Measurements from ENCODE around the gene IL9.

Gene IL9

GRCh38 chr5:135921388-135921787 lies 25.7 kb upstream of the IL9 start:
- no peak for FAIRE-seq
- TF ChIP-seq POLR2A (IDR thresholded peaks at IDR 0.05; ENCODE audit: low read depth, low read length) (no peak), SPI1 (IDR thresholded peaks at IDR 0.05; ENCODE audit: low read depth, low read length) (no peak), POU2F2 (IDR thresholded peaks at IDR 0.05; ENCODE audit: low read depth, low read length) (no peak), POLR2AphosphoS5 (IDR thresholded peaks at IDR 0.05; ENCODE audit: low read depth, low read length) (no peak), TAF1 (IDR thresholded peaks at IDR 0.05; ENCODE audit: low read depth, low read length) (no peak), PAX5 (IDR thresholded peaks at IDR 0.05; ENCODE audit: insufficient read depth, low read length, severe bottlenecking) (no peak)

GRCh38 chr5:135920199-135920598 lies 24.6 kb upstream of the IL9 start:
- FAIRE-seq = no peak
- DNase-seq (ENCODE audit: insufficient read length, low spot score) = no peak
- TF ChIP-seq POLR2A (IDR thresholded peaks at IDR 0.05; ENCODE audit: low read depth, low read length) = no peak
- TF ChIP-seq POU2F2 (IDR thresholded peaks at IDR 0.05; ENCODE audit: low read depth, low read length) = no peak
- TF ChIP-seq PAX5 (IDR thresholded peaks at IDR 0.05; ENCODE audit: insufficient read depth, low read length, severe bottlenecking) = no peak
- no peak for TF ChIP-seq POLR2AphosphoS5 (IDR thresholded peaks at IDR 0.05; ENCODE audit: low read depth, low read length)
- no peak for TF ChIP-seq TAF1 (IDR thresholded peaks at IDR 0.05; ENCODE audit: low read depth, low read length)
- no peak for TF ChIP-seq SPI1 (IDR thresholded peaks at IDR 0.05; ENCODE audit: low read depth, low read length)

More at GRCh38 chr5:135921388-135921787, 25.7 kb upstream of the IL9 start:
- no peak for DNase-seq (ENCODE audit: insufficient read length, low spot score)

- no peak for TF ChIP-seq TAF1 (IDR thresholded peaks at IDR 0.05; ENCODE audit: low read depth, low read length)
- TF ChIP-seq PAX5 (IDR thresholded peaks at IDR 0.05; ENCODE audit: insufficient read depth, low read length, severe bottlenecking) = no peak
- FAIRE-seq (no peak), DNase-seq (ENCODE audit: insufficient read length, low spot score) (no peak)
Observed at GRCh38 chr5:135916638-135917263, 21.1 kb upstream of the IL9 start.

- DNase-seq (ENCODE audit: insufficient read length, low spot score) = no peak
- TF ChIP-seq PAX5 (IDR thresholded peaks at IDR 0.05; ENCODE audit: insufficient read depth, low read length, severe bottlenecking) (no peak), POLR2A (IDR thresholded peaks at IDR 0.05; ENCODE audit: low read depth, low read length) (no peak), POLR2AphosphoS5 (IDR thresholded peaks at IDR 0.05; ENCODE audit: low read depth, low read length) (no peak), SPI1 (IDR thresholded peaks at IDR 0.05; ENCODE audit: low read depth, low read length) (no peak), TAF1 (IDR thresholded peaks at IDR 0.05; ENCODE audit: low read depth, low read length) (no peak), POU2F2 (IDR thresholded peaks at IDR 0.05; ENCODE audit: low read depth, low read length) (no peak)
- FAIRE-seq = no peak
Observed at GRCh38 chr5:135915466-135916001, 19.9 kb upstream of the IL9 start.

GRCh38 chr5:135913713-135914626 lies 18.3 kb upstream of the IL9 start:
- no peak for FAIRE-seq
- no peak for DNase-seq (ENCODE audit: insufficient read length, low spot score)
- no peak for TF ChIP-seq POLR2A (IDR thresholded peaks at IDR 0.05; ENCODE audit: low read depth, low read length)
- TF ChIP-seq POU2F2 (IDR thresholded peaks at IDR 0.05; ENCODE audit: low read depth, low read length) = no peak
- no peak for TF ChIP-seq SPI1 (IDR thresholded peaks at IDR 0.05; ENCODE audit: low read depth, low read length)
- TF ChIP-seq PAX5 (IDR thresholded peaks at IDR 0.05; ENCODE audit: insufficient read depth, low read length, severe bottlenecking) = no peak
- TF ChIP-seq TAF1 (IDR thresholded peaks at IDR 0.05; ENCODE audit: low read depth, low read length) = no peak
- no peak for TF ChIP-seq POLR2AphosphoS5 (IDR thresholded peaks at IDR 0.05; ENCODE audit: low read depth, low read length)

GRCh38 chr5:135905144-135905543 lies 9.5 kb upstream of the IL9 start:
- DNase-seq (ENCODE audit: insufficient read length, low spot score) (no peak), FAIRE-seq (no peak)
- no peak for TF ChIP-seq POU2F2 (IDR thresholded peaks at IDR 0.05; ENCODE audit: low read depth, low read length)
- TF ChIP-seq SPI1 (IDR thresholded peaks at IDR 0.05; ENCODE audit: low read depth, low read length) = no peak
- TF ChIP-seq POLR2A (IDR thresholded peaks at IDR 0.05; ENCODE audit: low read depth, low read length) = no peak
- no peak for TF ChIP-seq POLR2AphosphoS5 (IDR thresholded peaks at IDR 0.05; ENCODE audit: low read depth, low read length)
- TF ChIP-seq PAX5 (IDR thresholded peaks at IDR 0.05; ENCODE audit: insufficient read depth, low read length, severe bottlenecking) = no peak
- no peak for TF ChIP-seq TAF1 (IDR thresholded peaks at IDR 0.05; ENCODE audit: low read depth, low read length)

- TF ChIP-seq TAF1 (IDR thresholded peaks at IDR 0.05; ENCODE audit: low read depth, low read length) (no peak), PAX5 (IDR thresholded peaks at IDR 0.05; ENCODE audit: insufficient read depth, low read length, severe bottlenecking) (no peak), POU2F2 (IDR thresholded peaks at IDR 0.05; ENCODE audit: low read depth, low read length) (no peak), POLR2AphosphoS5 (IDR thresholded peaks at IDR 0.05; ENCODE audit: low read depth, low read length) (no peak)
- DNase-seq (ENCODE audit: insufficient read length, low spot score) (no peak), FAIRE-seq (no peak)
Observed at GRCh38 chr5:135901633-135902032, 6.0 kb upstream of the IL9 start.

- FAIRE-seq = no peak
- TF ChIP-seq PAX5 (IDR thresholded peaks at IDR 0.05; ENCODE audit: insufficient read depth, low read length, severe bottlenecking) (no peak), POLR2A (IDR thresholded peaks at IDR 0.05; ENCODE audit: low read depth, low read length) (no peak), POLR2AphosphoS5 (IDR thresholded peaks at IDR 0.05; ENCODE audit: low read depth, low read length) (no peak), POU2F2 (IDR thresholded peaks at IDR 0.05; ENCODE audit: low read depth, low read length) (no peak), TAF1 (IDR thresholded peaks at IDR 0.05; ENCODE audit: low read depth, low read length) (no peak), SPI1 (IDR thresholded peaks at IDR 0.05; ENCODE audit: low read depth, low read length) (no peak)
- DNase-seq (ENCODE audit: insufficient read length, low spot score) = no peak
Observed at GRCh38 chr5:135900276-135900675, 4.6 kb upstream of the IL9 start.

GRCh38 chr5:135898651-135899050 lies 3.0 kb upstream of the IL9 start:
- no peak for FAIRE-seq
- no peak for TF ChIP-seq POU2F2 (IDR thresholded peaks at IDR 0.05; ENCODE audit: low read depth, low read length)
- no peak for TF ChIP-seq SPI1 (IDR thresholded peaks at IDR 0.05; ENCODE audit: low read depth, low read length)
- no peak for TF ChIP-seq PAX5 (IDR thresholded peaks at IDR 0.05; ENCODE audit: insufficient read depth, low read length, severe bottlenecking)
- no peak for TF ChIP-seq TAF1 (IDR thresholded peaks at IDR 0.05; ENCODE audit: low read depth, low read length)
- no peak for TF ChIP-seq POLR2A (IDR thresholded peaks at IDR 0.05; ENCODE audit: low read depth, low read length)
- TF ChIP-seq POLR2AphosphoS5 (IDR thresholded peaks at IDR 0.05; ENCODE audit: low read depth, low read length) = no peak
- DNase-seq (ENCODE audit: insufficient read length, low spot score) = no peak

All from GM12891 (cell line).